Gastrocnemius medialis (tissue), 4 donors: Measurements from ENCODE around the gene PBX4.

ENCODE experiments used
- POLR2A ChIP-seq, 2 donors: fragments of 450-650 bp; IDR thresholded peaks; one replicate each; pipeline ENCODE4 v1.6.1; 2017; ENCODE audit warnings: antibody characterized with exemption in 2 of 2, mild to moderate bottlenecking in 2 of 2, moderate library complexity in 2 of 2
- TF ChIP-seq, protein P1 (sequence below), 5 experiments: fragments of 450-650 bp in 3 of 5; fragments of 200-600 bp in 2 of 5; sonication (generic) in 2 of 5; IDR thresholded peaks in 4 of 5; conservative IDR thresholded peaks in 1 of 5; 1 replicate in 4 of 5; 2 replicates in 1 of 5; pipeline ENCODE4 v1.5.1; 2016 to 2019; ENCODE audit warnings: antibody characterized with exemption in 5 of 5, mild to moderate bottlenecking in 3 of 5, moderate library complexity in 3 of 5

DNA sequence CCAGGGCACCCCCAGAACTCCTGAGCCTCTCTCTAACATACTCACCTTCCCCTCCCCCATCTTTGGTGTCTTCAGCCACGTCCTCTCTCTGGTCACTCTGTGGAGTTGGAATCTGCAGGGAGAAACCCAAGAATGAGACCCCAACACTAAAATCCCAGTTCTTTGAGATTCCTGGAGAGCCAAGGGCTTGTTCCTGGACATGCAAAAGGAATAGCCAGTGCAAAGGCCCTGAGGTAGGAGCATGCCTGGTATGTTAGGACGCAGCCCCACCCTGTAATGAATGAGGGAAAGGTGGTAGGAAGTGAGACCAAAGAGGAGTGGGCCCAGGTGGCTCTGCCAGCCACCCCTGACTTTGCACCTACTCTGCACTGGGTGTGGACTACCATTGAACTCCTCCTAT lies 11.9 kb upstream of the PBX4 start:
- TF ChIP-seq, protein P1, sequence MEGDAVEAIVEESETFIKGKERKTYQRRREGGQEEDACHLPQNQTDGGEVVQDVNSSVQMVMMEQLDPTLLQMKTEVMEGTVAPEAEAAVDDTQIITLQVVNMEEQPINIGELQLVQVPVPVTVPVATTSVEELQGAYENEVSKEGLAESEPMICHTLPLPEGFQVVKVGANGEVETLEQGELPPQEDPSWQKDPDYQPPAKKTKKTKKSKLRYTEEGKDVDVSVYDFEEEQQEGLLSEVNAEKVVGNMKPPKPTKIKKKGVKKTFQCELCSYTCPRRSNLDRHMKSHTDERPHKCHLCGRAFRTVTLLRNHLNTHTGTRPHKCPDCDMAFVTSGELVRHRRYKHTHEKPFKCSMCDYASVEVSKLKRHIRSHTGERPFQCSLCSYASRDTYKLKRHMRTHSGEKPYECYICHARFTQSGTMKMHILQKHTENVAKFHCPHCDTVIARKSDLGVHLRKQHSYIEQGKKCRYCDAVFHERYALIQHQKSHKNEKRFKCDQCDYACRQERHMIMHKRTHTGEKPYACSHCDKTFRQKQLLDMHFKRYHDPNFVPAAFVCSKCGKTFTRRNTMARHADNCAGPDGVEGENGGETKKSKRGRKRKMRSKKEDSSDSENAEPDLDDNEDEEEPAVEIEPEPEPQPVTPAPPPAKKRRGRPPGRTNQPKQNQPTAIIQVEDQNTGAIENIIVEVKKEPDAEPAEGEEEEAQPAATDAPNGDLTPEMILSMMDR (IDR thresholded peaks at IDR 0.05 in 4 of 5, conservative IDR thresholded peaks at IDR 0.05 in 1 of 5) = no peak
- TF ChIP-seq POLR2A (IDR thresholded peaks at IDR 0.05) = no peak
